Pulmonary artery endothelial cell (primary cell): ENCODE results near the gene TGFBR1. TPM values are rescaled to one million over a fixed set of nuclear protein-coding genes. Genes with fewer than 3 reads are reported as not detected.
"Not testable (repeated sequence)": the region's sequence is repeated elsewhere in the genome, so short reads cannot be mapped to it uniquely, and the experiment has no call there.

Experiments
- DNase-seq: peaks from one replicate; pipeline ENCODE4 v3.0.0-alpha.2; 2011; ENCODE audit warnings: low read depth, low spot score
- total RNA-seq: library from RNA; depleted of rRNA; stranded (reverse); fragments of >200 nt; gene quantifications from 2 replicates; pipeline ENCODE4 v1.2.3, GENCODE V29; 2014

TGFBR1 gene
- total RNA-seq, 1 donor from 2014 or later: 14.8 TPM

DNA sequence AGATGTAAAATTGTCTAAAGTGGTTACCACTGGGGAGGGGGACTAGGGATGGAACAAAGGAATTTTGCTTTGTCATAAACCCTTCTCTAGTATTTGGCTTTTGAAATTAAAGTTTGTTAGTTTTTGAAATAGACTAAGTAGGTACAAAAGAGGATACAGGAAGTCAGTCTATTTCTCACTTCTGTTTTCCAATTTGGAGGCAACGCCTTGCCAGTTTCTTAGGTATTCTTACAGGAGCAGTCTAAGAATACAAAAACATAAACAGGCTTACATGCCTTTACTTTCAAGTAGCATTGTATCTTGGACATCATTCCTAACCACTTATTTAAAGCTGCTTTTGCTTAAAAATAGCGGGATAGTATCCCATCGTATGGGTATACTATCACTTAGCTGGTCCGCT, 82.4 kb downstream of the TGFBR1 start:
- DNase-seq: no peak

DNA sequence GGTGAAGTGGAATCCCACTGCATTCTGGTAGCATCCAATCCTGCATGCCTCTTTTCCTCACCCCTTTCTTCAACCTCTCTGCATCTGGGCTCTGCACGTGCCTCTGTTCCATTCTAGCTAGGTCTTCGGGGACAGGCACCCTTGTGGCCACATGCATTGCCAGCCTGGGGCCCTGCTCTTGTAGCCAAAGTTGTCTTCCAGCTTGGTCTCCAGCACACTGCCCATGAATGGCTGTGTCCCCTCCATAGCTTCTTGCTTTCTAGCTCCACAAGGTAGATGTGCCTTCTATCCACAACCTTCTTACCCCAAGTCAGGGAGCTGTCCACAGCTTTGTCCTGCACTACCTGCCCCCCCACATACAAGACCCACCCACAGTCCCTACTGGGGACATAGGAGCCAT, 84.3 kb downstream of the TGFBR1 start:
- DNase-seq: no peak

DNA sequence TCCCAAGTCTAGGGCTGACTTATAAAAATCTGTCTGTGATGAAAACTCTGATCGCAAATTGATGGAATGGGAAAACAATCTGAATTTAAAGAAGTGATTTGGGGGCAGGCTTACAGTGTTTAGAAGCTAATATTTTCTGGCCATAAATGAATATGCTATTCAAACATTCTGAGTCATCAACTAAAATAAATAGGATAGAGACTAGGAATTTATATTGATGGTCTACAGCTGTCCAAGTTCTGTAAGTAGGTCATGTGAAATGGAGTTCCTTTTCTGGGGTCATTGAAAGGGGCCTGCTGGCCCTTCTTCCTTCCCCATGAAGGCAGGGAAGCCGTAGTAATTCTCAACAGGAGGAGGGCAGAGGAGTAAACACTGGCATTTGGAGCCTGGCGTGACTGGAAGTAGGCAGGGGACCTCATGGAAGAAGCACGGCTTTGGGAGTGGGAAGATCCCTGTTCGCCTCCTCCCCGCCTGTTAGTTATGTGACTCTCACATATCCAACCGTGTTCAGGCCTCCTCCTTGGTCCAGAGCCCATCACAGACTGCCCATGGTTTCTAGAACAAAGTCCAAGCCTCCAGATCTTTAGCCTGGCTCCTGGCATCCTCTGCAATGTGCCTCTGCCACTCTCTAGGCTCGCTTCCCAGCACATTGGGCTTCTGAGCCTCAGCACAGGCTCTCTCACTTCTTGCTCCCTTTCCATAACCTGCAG, 85.1 kb downstream of the TGFBR1 start:
- DNase-seq: no peak

DNA sequence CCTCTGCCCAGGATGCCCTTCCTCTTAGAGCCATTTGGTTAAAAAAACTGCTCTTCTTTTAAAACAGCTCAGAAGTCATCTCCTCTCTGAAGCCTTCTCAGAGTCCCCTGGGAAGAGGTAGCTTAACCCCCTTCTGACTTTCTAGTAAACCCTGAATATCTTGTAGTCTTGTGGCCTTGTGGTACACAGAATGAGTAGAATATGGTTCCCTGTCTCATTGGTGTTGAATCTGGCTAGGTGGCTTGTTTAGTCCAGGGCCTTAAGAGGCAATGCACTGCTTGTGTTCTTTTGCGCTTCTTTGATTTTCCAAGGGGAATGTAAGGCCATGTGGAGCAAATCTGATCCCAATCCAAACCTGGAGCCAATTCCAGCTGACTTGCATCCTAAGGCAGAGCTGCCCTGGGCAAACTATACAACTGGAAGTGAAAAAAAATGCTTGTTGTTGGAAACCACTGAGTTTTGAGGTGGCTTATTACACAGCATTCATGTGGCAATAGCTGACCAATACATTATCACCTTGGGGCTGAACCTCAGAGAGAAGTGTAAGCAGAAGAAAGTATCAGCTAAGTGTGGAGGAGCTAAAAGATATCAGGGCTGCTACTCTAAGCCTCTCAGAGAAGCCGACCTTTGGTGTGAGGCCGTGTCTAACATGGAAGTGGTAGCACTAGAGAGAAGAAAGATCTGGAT, 85.8 kb downstream of the TGFBR1 start:
- no peak for DNase-seq

DNA sequence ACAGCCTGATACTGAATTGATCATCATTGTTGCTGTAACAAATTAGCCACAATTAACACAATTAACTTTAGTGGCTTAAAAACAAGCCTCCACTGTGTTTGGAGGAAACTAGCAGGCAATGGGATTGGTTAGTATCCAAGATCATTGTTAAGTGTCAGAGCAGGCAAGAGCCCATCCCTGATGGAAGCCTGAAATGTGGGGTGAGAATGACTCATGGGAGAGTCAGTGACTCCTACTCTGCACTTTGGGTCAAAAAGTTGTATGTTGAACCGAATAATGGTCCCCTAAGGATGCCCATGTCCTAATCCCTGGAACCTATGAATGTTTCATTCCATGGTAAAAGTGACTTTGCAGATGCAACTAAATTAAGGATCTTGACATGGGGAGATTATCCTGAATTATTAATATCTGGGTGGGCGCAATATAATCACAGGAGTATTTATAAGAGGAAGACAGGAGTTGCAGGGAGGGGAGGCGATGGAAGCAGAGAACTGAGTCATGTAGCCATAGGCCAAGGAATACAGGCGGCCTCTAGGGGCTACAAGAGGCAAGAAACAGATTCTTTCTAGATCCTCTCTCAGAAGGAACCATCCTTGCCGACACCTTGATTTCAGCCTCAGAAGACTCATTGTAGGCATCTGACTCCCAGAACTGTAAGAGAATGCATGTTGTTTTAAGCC, 88.0 kb downstream of the TGFBR1 start:
- DNase-seq: no peak

DNA sequence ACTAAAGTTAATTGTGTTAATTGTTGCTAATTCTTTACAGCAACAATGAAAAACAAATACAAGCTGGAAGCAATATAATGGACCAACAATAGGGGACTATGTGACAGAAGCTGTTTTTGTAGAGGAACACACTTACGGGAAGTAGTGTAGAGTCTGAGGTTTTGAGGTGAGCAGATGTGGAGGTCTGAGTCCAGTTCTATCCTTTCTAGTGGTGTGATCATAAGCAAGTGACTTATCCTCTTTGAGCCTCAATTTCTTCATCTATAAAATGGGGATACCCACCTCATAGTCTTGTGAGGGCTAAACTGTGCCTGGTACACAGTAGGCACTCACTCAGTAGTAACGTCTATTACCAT, 88.5 kb downstream of the TGFBR1 start:
- no peak for DNase-seq

DNA sequence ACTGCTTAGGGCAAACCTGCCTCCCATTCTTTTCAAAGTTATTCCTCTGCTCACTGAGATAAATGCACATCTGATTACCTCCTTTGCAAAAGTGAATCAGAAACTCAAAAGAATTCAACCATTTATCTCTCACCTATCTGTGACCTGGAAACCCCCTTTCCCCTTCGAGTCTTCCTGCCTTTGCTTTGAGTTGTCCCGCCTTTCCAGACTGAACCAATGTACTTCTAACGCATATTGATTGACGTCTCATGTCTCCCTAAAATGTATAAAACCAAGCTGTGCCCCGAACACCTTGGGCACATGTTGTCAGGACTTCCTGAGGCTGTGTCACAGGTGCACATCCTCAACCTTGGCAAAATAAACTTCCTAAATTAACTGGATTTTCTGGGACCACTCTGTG, 91.6 kb downstream of the TGFBR1 start:
- not testable (repeated sequence) for DNase-seq

DNA sequence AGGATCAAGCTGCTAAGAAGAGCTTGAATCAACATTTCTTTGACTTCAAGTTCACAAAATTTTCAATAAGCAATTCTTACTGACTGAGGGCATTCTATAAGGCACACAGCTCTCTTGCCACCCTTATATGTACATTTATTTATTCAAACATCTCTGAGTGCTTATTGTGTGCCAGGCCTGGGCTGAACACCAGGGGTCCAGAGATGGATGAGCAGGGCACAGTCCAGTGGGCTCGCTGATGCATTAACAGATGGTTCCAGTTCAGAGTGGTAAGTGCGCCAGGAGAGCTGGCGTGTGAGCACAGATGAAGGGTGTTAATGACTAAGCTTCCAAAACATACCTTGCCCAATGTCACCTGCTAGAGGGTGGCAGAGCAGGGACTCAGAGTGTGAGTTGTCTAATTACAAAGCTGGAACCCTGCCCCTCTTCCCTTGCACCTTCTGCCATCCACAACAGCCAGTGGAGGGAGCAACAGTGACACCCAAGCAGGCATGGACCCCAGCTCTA, 92.3 kb downstream of the TGFBR1 start:
- DNase-seq: no peak

DNA sequence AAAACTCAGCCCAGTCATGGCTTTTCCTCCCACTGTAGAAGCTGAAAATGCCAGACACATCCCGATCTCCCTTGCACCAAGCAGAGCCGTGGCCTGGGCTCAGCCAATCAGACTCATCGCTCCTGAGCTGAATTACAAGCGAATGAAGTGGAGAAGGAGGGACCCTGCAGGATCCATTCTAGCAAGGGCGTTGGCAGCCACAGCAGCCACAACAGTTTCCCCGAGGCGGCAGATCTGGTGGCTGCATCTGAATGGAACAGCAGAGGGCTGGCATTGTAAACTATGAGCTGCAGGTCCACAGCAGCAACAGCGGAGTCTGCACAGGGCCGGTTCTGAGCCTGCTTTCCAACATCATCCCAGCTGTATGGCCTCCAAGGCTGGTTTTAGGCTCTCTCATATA, 93.1 kb downstream of the TGFBR1 start:
- no peak for DNase-seq

DNA sequence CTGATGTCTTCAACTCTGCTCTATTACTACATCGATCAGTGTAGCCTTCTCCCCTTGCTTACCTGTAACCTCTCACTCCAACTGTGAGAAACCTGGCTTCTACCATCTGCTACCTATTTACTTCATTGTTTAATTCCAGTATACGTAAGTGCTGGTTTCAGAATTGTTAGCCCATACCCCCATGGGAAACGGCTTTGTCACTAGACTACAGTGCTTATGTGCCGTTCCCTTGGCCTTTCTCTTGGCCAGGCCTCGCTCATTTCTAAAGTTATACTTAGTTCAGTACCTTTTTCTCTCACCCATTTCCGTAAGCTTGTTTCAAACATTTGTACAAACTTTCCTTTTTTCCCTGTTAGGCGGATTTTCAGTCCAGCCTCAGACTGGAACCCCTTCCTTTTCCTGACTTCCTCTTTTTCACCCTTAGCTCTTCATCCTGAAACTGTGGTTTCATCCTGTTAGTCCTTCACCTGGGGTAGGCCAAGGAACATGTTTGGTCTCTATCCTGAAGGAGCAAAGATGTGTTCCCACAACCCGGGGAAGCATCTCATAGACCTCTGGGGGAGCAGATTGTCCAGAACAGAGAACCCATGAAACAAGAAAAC, 95.1 kb downstream of the TGFBR1 start:
- no peak for DNase-seq

DNA sequence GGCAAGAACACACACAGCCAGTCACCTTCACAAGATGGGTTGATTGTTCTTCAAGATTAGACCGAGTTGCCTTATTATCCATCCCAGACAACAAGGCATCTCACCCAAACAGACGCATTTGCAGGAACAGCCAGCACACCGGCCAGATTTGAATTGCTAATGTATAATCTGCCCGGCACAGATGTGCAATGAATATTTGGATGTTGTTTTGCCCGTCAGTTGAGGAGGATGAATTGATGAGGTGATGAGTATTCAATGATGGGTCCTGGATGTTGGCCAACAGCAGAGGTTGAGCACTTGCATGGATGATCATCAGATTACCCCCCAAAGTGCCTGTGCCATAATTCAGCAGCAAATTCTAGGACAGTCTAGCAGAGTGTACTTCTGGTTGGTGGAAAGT, 96.7 kb downstream of the TGFBR1 start:
- DNase-seq: no peak

Other genes with a start within 250 kb of the TGFBR1 start
- not detected in 2 replicates for gene COL15A1, start 161.2 kb upstream of the TGFBR1 start, total RNA-seq
- 43.9 and 49.2 TPM in 2 replicates for gene ALG2, start 116.8 kb downstream of the TGFBR1 start, total RNA-seq
- gene SEC61B, start 117.2 kb downstream of the TGFBR1 start, total RNA-seq: 97.3 and 123 TPM in 2 replicates